MV-4-11 (cell line): Measurements from ENCODE around the gene FZD10.

Experiments used
- DNase-seq: peaks from one replicate; lab custom pipeline; 2025; lab: John Stamatoyannopoulos, UW

FZD10 gene

DNA sequence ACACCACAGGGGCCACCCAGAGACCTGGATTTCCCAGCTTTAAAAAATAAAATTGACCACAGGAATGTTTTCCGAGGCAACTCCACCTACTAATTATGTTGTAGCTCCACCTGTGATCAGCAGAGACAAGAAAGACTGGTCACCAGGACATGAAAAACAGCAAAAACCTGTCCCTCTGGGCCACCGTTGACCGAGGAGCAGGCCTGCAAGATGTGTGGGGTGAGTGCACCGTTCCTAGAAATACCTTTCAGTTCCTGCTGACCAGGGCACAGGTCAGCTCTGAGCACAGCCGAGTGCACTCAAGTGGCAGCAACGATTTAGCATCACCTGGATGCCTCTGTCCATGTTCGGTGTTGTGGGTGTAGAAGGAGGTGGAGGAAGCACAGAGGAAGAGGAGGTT, 16.9 kb downstream of the FZD10 start:
- DNase-seq: no peak

DNA sequence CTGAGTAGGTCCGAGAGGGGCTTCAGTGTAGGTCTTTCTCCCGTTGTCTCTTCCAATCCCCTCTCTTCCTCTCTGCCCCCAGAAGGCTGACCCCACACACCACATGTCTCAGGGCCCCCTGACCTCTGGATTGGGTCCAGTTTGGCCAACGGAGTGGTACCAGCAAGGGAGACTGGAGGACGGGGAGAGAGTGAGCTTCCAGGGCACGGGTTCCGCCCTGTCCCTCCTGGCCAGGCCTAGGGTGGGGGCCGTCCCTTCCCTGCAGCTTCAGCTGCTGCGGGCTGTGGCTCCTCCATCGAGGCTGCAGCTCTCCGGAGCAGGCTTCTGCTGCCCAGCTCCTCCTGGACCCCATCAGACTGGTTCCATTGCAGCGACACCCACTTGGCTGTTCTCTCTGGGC, 17.4 kb downstream of the FZD10 start:
- no peak for DNase-seq

DNA sequence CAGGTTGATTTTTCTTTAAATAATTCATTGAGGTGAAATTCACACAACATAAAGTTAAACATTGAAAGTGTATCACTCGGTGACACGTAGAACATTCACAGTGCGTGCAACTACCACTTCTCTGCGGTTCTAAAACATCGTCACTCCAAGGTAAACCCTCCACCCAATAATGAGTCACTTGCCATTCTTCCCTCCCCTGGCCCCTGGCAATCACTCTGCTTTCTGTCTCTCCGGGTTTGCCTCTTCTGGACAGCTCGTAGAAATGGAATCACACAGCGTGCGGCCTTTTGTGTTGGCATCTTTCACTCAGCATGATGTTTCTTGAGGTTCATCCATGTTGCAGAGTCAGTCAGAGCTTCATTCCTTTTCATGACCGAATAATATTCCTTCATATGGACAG, 18.9 kb downstream of the FZD10 start:
- DNase-seq: no peak

DNA sequence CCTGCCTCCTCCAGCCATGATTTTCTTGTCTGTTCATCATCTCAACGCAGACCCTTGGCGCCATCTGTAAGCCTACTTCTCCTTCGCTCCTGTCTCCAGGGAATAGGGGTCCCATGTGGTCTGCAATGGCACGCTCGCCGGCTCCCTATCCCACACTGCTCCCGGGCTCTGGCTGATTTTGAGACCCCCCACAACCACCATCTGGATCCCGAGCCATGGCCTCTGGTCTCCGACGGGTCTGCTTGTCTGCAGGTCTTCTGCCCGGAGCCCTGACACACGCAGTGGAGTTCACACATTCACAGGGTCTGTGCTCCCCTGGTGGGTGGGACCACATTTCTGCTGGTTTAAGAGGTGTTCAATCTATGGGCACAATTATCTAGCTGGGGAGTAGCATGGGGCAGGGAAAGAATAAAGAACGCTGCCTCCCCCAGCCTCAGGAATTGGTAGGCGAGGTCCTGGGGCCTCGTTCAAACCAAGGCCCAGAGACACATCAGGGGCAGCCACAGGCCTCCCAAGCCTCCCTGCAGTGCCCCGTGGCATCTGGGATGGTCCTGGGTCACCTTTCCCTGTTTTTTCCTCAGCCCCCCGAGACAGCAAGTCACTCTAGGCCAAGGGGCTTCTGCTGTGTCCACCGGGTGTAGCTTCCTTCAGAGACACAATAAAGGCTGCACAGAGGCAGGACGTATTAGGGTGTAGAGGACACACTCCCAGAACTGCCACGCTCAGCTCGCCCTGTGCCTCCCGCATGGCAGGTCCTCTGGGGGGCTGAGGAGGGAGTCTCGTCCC, 21.5 kb downstream of the FZD10 start:
- DNase-seq: no peak

DNA sequence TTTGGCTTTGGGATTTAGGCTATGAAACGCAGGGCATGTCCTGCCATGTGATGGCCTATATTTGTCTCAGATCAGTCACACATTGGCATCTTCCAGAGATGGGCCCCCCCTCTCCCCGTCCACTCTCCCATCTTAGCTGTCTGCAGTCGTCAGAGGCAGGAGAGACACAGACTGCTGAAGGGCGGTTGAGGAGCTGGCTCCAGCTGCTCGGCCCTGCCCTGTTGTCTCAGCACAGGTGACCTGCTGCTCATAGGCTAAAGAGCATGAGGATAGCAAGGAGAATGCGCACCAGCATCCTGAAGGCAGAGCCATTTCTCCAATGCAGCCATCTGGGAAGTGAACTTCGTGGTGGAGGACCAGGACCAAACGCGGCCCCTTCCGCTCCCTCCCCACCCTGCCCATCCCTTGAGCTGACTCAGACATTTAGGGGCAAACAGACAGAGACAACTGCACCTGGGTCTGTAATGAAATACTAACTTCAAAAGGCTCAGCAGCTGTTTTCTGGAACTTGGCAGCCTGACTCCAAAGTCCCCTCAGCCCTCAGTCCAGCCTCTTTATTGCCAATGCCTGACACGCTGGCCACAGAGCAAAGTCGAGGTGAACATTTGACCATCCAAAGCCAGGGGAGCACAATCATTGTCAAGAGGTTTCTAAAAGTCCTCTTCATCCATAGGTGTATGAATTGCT, 22.3 kb downstream of the FZD10 start:
- DNase-seq: no peak

DNA sequence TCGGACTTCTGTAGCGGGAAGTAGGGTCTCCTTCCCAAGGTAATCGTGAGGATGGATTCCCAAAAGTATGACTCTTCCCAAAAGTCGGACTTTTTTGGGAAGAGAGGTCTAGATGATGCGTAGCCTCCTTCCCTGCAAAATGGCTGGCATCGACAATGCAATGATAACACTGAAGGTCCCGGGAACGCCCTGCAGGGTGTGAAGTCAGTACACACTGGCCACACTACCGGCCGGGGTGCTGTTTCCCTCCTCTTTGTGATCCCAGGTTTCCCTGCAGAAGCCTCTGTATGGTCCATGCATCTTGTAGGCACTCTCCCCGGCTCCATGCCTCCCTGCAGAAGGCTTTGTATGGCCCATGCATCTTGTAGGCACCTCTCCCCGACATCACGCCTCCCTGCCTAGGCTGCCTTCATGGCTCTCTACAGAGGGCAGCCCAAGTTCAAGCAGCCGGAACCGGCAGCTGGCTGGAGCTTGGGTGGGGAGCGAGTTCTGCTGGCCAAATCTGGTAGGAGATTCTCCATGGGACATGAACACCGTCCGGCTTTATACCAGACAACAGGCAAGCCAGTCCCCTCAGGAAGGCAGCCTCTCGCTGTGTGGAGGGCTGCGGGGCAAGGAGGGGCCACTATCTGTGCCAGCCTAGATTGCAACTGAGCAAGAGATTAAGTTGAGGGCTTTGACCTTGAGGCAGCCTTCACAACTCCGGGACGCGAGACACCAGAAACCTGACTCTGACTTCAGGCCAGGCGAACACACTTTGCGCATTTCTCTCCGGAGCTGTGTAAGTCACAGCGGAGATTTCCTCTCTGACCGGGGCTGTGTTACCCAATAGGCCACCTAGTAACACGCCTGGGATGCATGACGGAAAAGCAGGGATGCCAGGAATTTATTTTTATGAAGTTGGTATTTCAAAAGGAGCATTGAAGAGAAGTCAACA, 23.5 kb downstream of the FZD10 start:
- DNase-seq: no peak

DNA sequence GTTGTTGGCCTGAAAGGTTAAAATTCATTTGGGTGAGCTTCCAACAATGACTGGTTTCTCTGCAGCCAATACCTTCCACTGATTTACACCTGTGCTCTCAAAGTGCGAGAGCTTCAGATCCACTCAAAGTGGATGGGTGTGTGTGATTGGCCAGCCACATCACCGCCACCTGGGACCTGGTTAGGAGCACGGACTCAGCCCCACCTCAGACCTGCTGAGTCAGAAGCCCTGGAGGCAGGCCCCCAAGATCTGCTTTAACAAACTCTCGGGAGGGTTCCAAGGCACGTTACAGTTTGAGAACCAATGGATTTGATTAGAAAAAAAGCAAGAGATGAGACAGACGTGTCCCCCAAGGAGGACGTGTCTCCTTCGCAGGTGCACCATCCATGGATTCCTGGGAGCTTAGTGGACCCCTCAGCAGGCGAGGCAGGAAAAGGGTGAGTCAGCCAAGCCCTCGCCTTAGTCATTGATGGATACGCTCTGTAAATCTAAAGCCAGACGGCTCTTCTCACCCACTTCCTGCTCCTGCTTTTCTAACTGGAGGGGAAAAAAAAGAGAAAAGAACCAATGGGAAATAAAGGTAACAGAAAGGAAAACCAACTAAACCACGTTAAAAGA, 24.5 kb downstream of the FZD10 start:
- DNase-seq: no peak

DNA sequence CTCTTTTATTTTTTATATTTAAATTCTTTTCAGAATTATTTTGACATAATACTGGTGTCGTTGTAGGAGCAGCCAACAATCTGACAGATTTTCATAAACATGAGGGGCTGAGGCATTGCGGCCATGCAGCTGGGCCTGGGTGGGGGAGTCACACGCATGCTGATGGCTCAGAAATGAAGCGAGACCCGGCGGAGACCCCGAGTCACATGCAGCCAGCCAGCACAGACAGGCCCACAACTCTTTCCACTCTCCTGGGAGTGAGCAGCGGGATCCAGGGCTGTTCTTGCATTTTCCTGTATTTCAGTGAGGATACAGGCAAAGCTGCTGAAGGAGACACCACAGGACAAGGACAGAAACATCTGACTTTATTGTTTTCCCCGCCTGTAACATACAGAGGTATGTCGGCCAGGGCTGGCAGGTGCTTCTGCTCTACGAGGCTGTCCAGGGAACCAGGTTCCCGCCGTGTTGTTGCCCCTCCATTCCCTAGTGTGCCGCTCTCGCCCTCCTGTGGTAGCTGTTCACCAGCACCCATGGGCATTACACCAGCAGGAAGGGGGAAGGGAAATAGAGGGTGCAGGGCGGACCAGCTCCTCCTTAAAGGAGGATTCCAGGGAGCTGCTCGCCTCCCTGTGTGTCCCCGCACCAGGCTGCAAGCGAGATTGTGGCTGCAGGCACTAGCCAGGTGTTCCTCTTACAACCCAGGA, 30.5 kb downstream of the FZD10 start:
- DNase-seq: no peak

DNA sequence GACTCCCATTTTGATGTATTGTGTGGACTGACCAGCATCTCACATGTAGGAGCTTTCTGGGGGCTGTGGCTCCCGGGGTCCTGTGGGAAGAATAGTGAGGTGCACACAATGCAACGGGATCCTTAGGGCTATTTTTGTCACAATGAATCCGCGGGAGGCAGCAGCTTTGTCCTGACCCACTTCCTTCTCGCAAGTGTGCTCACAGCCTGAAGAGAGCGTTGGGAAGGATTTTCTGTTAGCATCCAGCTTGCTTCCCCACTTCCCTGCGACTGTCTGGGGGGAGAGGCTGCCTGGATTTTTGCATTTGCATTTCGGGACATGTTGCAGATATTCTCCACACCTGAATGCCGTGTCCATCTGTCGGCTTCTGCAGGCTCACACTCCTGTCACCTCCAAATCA, 31.9 kb downstream of the FZD10 start:
- no peak for DNase-seq

DNA sequence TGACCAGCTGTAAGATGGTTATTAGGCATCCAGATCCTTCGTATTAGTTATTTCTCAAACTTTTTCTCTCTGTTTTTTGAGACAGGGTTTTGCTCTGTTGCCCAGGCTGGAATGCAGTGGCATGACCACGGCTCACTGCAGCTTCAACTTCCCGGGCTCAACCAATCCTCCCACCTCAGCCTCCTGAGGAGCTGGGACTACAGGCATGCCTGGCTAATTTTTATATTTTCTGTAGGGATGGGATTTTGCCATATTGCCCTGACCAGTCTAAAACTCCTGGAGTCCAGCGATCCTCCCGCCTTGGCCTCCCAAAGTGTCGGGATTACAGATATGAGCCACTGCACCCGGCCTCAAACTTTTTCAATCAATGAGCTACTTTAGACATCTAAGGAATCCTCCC, 33.1 kb downstream of the FZD10 start:
- DNase-seq: no peak

DNA sequence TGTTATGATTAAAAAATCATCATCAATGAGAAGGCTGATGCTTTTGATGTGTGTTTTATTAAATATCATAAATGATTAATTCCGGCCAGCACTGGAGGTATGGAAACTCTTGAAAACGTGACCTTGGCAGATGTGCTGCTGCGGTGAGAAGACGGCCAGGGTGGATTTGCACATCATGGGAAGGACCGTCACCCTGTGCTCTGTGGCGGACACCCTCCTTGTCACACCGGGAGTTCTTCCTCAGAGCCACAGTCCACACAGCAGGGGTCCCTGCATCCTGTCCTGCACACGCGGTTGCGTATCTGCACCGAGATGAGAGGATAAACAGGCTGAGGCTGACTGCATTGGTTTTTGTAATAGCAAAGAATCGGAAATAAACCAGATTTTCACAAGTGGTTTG, 33.5 kb downstream of the FZD10 start:
- DNase-seq: no peak

DNA sequence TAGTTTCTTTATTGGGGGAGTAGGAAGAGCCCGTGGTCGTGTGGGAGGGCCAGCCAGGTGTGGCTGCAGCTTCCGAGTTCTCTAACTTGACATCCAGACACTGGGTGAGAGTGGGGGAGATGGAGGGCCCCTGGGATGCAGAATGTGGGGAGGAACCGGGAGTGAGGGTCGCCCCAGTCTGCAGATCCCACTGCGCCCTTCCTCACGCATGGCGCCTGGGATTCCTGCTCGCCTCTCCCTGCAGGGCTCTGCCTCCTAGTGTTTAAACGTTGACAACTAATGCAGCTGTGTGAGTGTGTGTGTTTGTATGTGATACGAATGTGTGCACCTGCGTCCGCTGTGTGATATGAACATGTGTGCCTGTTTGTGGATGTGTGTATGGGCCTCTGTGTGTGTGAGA, 34.6 kb downstream of the FZD10 start:
- no peak for DNase-seq

DNA sequence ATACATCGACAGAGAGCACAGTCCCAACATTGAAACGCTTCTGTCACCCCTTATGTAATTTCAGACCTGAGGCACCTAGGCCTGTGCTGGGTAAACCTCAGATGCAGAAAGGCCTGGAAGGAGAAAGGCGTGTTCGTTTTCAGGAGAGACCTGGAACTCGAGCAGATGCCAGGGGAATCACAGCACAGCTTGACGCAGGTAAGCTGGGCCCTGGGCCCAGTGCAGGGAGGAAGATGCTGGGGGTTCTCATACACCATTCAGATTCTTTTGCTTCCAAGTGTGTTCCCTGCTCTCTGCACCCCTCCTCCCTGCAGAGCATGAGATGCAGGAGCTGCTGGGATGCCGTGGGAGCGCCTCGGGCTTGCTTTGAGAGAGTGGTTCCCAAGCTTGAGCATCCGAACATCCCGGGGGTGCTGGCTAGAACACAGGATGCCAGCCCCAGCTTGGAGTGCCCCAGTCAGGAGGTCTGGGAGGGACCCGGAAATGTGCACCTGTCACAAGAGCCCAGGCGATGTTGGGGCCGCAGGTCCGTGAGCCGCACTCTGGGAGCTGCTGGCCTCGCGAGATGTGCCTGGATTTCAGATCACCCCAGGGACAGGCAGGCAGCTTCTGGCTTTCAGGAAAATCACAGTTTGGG, 35.9 kb downstream of the FZD10 start:
- DNase-seq: no peak

DNA sequence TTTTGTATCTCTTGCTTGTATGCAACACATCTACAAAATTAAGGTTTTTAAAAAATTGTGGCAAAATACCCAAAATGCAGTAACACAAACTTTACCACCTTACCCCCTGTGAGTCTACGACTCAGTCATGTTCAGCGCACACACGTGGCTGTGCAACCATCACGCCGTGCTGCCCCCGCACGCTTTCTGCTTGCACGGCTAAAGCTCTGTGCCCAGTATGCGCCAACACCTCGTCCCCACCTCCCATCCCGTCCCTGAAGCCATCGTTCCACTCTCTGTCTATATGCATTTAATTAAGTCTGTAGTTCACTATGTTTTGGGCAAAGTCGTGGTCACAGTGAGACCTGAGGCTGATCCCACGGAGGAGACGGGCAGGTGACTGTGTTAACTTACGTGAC, 36.4 kb downstream of the FZD10 start:
- DNase-seq: no peak

DNA sequence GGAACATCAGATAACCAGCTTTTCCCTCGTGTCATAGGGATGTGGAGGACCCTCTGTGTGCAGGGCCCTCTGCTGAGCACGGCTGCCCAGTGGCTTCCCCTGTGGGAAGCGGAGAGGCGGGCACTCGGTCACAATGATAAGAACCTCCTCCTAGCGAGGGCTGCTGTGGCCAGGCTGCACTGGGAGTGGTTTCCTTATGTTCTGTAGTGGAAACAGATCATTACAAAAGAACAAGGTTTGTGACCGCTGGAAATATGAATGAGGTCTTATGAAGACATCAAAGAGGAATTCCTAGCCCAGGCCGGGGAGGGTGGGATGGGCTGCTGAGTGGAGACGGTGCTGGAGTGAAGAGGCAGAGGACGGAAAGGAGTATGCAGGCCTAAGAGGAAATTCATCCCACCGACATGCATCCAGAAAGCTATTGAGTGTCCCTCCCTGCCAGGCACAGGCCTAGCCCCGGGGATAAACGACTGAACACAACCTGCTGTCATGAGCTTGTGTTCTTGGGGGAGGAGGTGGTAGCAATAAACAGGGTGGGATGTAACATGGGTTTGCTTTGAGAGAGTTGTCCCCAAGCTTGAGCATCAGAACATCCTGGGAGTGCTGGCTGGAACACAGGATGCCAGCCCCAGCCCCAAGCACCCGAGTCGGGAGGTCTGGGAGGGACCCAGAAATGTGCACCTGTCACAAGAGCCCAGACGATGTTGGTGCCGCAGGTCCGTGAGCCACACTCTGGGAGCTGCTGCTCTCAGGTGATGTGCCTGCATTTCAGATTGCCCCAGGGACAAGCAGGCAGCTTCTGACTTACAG, 37.5 kb downstream of the FZD10 start:
- DNase-seq: no peak

DNA sequence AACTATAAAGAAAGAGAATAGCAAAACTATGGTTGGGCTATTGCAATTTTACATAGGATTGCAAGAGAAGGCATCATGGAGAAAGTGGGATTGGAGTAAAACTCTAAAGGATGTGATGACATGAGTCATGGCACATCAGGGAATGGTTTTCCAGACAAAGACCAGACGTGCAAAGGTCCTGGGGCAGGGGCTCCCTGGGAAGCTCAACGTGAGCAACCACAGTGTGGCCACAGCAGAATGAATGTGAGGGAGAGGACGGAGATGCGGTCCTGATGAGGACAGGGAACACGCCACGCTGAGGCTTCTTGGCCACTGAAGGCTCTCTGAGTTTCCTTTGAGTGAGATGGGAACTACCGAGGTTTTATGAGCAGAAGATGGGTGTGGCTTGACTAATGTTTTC, 38.2 kb downstream of the FZD10 start:
- DNase-seq: no peak

DNA sequence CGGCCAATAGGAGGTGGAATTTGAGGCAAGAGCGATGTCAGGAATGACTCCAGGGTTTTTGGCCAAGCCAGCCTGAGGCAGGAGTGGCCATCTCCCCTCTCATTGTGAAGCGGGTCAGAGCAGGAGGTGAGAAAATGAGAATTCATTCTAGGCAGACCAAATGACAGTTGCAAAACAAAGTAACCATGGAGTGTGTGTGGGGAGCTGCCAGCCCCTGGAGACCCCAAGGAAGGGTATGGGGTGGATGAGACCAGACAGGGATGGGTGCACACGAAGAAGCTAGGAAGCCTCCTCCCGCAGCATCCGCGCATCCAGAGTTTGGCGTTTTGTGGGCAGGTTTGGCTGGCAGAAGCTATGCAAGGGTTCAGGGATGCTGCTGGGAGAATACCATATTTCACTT, 38.8 kb downstream of the FZD10 start:
- DNase-seq: no peak

DNA sequence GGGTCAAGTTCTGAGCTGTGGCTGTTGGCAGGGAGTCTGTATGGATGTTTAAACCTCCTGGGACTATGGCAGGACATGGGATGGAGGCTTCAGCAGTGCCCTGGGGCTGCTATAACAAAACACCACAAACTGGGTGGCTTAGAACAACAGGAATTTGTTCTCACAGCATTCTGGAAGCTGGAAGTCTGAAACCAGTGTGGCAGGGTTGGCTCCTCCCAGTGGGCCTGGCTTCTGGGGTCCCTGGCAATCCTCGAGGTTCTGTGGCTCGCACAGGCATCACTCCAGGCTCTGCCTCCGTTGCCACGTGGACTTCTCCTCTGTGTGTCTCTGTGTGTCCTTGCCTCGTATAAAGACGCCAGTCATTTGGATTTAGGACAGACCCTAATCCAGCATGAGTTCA, 39.9 kb downstream of the FZD10 start:
- DNase-seq: no peak

DNA sequence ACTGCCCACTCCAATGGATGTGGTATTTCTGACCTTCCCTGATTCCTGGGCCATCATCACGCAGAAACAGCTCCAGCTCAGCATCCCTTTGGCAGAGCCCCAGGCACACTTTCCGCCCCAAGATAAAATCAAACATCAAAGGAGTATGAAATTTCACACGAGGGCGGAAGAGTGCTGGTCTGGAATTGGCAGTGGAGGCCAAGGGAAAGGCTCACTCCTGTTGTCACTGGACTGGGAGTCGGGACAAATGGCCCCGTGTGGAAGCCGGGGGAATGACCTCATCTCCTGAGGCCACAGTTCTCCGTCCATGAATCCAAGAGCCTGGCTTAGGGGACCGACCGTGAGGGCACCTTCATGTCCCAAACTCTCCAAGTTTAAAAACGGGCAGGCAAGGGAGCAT, 40.9 kb downstream of the FZD10 start:
- DNase-seq: no peak

DNA sequence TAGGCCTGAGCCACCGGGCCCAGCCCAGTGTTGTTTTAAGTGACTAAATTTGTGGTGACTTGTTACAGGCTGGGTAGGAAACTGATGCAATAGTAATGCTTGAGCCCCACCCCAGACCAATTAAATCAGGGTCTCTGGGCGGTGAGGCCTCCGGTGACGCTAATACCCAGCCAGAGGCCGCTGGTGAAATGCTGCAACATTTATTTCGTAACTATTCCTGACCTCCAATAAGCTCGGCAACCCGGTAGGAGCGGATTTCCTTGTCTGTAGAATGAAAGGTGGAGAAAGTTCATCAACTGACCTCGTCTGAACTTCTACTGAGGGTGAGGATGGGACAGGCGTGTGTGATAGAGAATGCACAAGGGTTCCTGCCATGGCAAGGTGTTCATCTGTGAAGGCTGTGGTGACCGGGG, 42.3 kb downstream of the FZD10 start:
- DNase-seq: no peak
